Retinal pigment epithelial cell (primary cell): ENCODE results near the gene PLK2.

Source experiments
- DNase-seq: peaks from one replicate; pipeline ENCODE4 v3.0.0-alpha.2; 2010; ENCODE audit warnings: low read depth
- H3K4me3 ChIP-seq: 2 replicates; pipeline ENCODE4 v1.5.1; 2011; ENCODE audit warnings: mild to moderate bottlenecking, low read length, control low read depth, moderate library complexity
- CTCF ChIP-seq: conservative IDR thresholded peaks from 2 replicates; pipeline ENCODE4 v1.5.1; 2011; ENCODE audit warnings: low read depth, low read length, control low read depth, inconsistent platforms

The PLK2 gene

GRCh38 chr5:58410441-58410840 is 49.4 kb downstream of the PLK2 start:
- no peak for TF ChIP-seq CTCF
- DNase-seq = peak; percentile 65
- H3K4me3 ChIP-seq = no peak overlapping the region

GRCh38 chr5:58407042-58407719 is 52.7 kb downstream of the PLK2 start:
- no peak for DNase-seq
- no peak for TF ChIP-seq CTCF
- no peak overlapping the region for H3K4me3 ChIP-seq

- DNase-seq = no peak
- H3K4me3 ChIP-seq = no peak overlapping the region
- TF ChIP-seq CTCF = no peak
Observed at GRCh38 chr5:58406394-58406793, 53.5 kb downstream of the PLK2 start.

- DNase-seq = no peak
- no peak overlapping the region for H3K4me3 ChIP-seq
- no peak for TF ChIP-seq CTCF
Observed at GRCh38 chr5:58405175-58405574, 54.7 kb downstream of the PLK2 start.

- no peak overlapping the region for H3K4me3 ChIP-seq
- TF ChIP-seq CTCF = no peak
- DNase-seq = no peak
Observed at GRCh38 chr5:58404734-58405133, 55.2 kb downstream of the PLK2 start.
